Right lobe of liver (tissue), 4 donors: ENCODE results near the gene ANO7.

ENCODE experiments used
- POLR2A ChIP-seq: fragments of 450-650 bp; IDR thresholded peaks from one replicate; pipeline ENCODE4 v1.6.1; 2017; ENCODE audit warnings: antibody characterized with exemption, mild to moderate bottlenecking
- TF ChIP-seq, protein P1 (sequence below), 4 donors: fragments of 200-600 bp in 3 of 4; fragments of 450-650 bp in 1 of 4; IDR thresholded peaks; one replicate each; pipeline versions ENCODE4 v1.5.1 to v1.8.0; 2016 to 2022; ENCODE audit warnings: antibody characterized with exemption in 4 of 4, mild to moderate bottlenecking in 2 of 4
- donor health status: DM: no; HTN: no; CAD: no.
- donor health status: DM: no; HTN: no; CAD: no.
- donor health status: DM: no; HTN: yes; CAD: no.

DNA sequence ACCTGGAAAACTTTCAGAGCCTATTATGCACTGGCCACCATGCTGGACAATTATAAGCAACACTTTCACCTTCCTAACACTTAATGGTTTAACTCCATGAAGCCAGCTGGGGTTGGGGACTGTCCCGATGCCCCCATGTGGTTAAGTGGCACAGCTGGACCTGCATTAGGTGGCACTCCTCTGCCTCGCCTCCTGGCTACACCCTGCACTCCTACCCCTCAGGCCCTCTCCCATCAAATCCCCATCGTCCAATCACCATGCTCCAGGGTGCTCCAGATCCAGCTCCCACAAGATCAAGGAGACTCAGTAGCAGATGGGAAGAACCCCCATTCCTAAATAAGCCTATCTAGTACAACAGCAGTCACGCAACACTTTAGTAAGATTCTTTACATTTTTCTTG is 73.2 kb downstream of the ANO7 start:
- no peak for TF ChIP-seq POLR2A
- TF ChIP-seq, protein P1, sequence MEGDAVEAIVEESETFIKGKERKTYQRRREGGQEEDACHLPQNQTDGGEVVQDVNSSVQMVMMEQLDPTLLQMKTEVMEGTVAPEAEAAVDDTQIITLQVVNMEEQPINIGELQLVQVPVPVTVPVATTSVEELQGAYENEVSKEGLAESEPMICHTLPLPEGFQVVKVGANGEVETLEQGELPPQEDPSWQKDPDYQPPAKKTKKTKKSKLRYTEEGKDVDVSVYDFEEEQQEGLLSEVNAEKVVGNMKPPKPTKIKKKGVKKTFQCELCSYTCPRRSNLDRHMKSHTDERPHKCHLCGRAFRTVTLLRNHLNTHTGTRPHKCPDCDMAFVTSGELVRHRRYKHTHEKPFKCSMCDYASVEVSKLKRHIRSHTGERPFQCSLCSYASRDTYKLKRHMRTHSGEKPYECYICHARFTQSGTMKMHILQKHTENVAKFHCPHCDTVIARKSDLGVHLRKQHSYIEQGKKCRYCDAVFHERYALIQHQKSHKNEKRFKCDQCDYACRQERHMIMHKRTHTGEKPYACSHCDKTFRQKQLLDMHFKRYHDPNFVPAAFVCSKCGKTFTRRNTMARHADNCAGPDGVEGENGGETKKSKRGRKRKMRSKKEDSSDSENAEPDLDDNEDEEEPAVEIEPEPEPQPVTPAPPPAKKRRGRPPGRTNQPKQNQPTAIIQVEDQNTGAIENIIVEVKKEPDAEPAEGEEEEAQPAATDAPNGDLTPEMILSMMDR (IDR thresholded peaks at IDR 0.05), result no peak
